HG02763 (cell line): ENCODE results near the gene TGFB1I1.
"Not testable (repeated sequence)": the region's sequence is repeated elsewhere in the genome, so short reads cannot be mapped to it uniquely, and the experiment has no call there.

Experiments used
- ATAC-seq: cut with Tn5 transposase; IDR thresholded peaks from one replicate; pipeline ENCODE4 v1.9.1; 2021; ENCODE audit warnings: mild to moderate bottlenecking, moderate library complexity; ENCODE audit not compliant: unreplicated experiment

TGFB1I1 gene

GRCh38 chr16:31471875-31472708, at the start of gene TGFB1I1:
TSS of gene TGFB1I1 (plus strand) at chr16:31472152. CDS start at chr16:31472189, 37 bp downstream.
- ATAC-seq = no peak

GRCh38 chr16:31423241-31423640, 48.7 kb upstream of the TGFB1I1 start:
- no peak for ATAC-seq

- no peak for ATAC-seq
Observed at GRCh38 chr16:31423801-31424200, 48.2 kb upstream of the TGFB1I1 start.

- no peak for ATAC-seq
Observed at GRCh38 chr16:31427441-31428278, 44.3 kb upstream of the TGFB1I1 start.

GRCh38 chr16:31428279-31428597, 43.7 kb upstream of the TGFB1I1 start, which contains the start of gene COX6A2:
TSS of gene COX6A2 (minus strand) at chr16:31428360. CDS start at chr16:31428325, 35 bp downstream.
- ATAC-seq = no peak

GRCh38 chr16:31428638-31429247, 43.2 kb upstream of the TGFB1I1 start:
- ATAC-seq = no peak

GRCh38 chr16:31429314-31429713, 42.6 kb upstream of the TGFB1I1 start:
- no peak for ATAC-seq

GRCh38 chr16:31429796-31430195, 42.2 kb upstream of the TGFB1I1 start:
- ATAC-seq = no peak

GRCh38 chr16:31430380-31431052, 41.4 kb upstream of the TGFB1I1 start:
- no peak for ATAC-seq

- ATAC-seq = no peak
Observed at GRCh38 chr16:31435341-31436220, 36.4 kb upstream of the TGFB1I1 start.

- ATAC-seq = no peak
Observed at GRCh38 chr16:31436221-31437045, 35.5 kb upstream of the TGFB1I1 start.

GRCh38 chr16:31438414-31438813, 33.5 kb upstream of the TGFB1I1 start:
- ATAC-seq = no peak

- ATAC-seq = not testable (repeated sequence)
Observed at GRCh38 chr16:31439023-31439422, 32.9 kb upstream of the TGFB1I1 start.

- ATAC-seq = no peak
Observed at GRCh38 chr16:31439519-31439918, 32.4 kb upstream of the TGFB1I1 start.

- ATAC-seq = no peak
Observed at GRCh38 chr16:31440516-31441184, 31.3 kb upstream of the TGFB1I1 start.

GRCh38 chr16:31441956-31442355, 30.0 kb upstream of the TGFB1I1 start:
- no peak for ATAC-seq

- not testable (repeated sequence) for ATAC-seq
Observed at GRCh38 chr16:31445931-31446330, 26.0 kb upstream of the TGFB1I1 start.

- ATAC-seq = no peak
Observed at GRCh38 chr16:31451201-31451600, 20.8 kb upstream of the TGFB1I1 start.
